ENCODE results near the gene HTT.

HTT gene

DNA sequence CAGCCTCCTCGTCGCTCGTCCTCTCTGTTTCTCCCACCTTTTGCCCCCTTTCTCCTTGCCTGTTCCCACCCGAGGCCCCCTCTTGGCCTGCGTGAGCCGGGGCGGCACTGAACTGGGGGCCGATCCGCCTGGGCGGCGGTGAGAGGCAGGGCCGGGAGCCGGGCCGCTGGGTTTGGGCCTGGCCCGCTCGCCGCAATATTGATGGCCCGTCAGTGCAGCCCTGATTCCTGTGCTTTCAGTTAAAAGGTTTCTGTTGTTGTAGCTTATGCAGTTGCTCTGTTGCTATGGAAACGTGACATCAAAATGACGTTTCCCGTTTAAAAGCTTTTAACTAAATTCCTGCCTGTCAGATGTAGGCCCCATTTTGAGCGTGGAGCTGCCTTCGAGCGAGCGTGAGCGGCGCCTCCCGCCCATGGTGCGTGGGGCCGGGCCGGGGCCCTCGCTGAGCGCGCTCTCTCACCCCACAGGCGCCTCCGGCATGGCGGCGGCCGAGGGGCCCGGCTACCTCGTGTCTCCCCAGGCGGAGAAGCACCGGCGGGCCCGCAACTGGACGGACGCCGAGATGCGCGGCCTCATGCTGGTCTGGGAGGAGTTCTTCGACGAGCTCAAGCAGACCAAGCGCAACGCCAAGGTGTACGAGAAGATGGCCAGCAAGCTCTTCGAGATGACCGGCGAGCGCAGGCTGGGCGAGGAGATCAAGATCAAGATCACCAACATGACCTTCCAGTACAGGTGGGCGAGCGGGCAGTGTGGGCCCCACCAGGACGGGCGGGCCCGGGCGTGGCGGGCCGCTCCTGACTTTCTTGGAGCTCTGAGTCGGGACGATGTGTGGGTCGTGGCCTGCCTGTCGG, 174.6 kb downstream of the HTT start, which contains the start of gene MSANTD1:
MSANTD1 (plus strand) TSS at position 349 of the 851 bp plus-strand sequence; CDS start at position 413, 64 bp downstream.
- DNase-seq (ENCODE audit: low read depth) = no peak

DNA sequence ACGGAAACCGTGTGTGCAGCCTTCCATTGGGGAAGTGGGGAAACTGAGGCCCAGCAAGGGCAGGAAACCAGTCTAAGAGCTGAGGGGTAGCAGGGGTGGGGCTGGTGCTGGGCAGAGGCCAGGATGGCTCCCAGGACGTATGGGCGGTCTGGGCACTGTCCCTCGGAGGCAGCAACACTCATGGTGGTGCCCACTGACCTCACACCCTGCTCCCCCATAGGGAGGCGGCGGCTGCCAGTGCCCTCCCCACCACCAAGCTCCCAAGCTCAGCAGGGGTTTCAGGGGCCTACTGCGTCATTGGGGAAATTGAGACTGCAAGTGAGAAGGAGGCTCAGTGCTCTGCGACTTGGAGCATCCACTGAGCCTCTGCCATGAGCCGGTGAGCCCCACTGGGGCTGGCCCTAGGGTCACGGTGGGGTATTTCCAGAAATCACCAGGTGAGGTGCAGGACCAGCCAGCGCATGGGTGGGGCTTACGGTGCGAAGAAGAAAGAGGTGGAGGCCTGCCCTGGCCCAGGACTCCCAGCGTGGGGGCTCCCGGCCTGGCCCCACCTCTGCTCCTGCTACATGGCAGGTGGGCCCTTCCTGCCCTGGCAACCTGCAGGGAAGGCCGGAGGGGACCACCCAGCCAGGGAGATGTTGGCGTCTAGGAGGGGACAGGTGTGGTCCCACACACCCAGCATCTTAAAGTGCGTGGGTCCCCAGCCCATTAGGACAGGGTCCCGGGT, 175.4 kb downstream of the HTT start:
- DNase-seq (ENCODE audit: low read depth) = no peak

DNA sequence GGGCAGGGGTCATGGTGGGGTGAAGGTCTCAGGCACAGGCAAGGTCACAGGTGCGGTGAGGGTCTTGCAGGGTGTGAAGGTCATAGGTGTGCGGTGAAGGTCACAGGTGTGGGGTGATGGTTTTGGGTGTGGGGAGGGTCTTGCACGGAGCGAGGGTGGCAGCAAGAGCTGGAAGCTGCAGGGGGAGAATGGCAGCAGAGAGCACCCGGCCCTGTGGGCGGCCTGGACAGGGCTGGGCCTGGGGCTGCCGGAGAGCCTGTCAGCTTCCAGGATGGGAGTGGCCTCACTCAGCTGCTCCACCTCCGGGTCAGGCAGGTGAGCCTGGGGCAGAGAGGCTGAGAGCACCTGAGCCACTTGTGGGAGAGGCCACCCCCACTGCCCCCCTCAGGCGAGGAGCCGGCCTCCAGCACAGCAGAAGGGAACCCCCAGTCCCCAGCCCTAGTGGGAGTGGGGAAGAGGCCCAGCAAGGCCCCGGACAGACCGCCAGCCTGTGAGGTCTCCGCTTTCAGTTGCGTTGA, 176.0 kb downstream of the HTT start:
- DNase-seq (ENCODE audit: low read depth) = no peak

DNA sequence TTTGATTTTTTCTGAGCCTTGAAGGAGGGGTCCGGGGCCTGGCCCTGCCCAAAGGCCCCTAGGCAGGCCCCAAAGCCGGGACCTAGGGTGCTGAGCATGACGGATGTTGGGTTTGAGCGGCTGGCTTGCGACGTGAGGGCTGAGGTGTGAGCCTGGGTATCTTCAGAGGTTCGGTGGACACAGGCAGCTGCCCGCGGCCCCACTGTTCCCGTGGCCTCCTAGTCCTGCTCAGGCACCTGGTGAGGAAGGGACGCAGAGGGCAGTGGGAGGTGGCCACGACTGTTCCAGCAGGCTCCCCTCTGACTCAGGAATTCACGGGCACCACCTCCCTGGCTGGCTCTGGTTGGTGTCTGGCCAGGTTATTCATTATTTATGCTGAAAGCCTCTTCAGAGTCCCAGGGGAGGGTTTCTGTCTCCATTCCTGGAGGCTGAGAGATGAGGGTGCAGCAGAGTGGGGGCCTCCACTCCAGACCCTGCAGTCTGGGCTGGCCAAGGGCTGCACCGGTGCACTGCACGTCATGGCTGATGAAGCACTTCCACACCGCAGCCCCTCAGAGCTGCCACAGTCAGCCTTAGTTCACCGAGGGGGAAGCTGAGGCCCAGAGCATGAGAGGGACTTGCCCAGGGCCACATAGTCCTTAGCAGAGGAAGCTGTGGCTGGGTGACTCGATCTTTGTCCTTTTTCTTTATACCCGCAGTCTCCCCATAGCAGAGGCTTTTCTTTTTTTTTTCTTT, 176.6 kb downstream of the HTT start:
- no peak for DNase-seq (ENCODE audit: low read depth)

DNA sequence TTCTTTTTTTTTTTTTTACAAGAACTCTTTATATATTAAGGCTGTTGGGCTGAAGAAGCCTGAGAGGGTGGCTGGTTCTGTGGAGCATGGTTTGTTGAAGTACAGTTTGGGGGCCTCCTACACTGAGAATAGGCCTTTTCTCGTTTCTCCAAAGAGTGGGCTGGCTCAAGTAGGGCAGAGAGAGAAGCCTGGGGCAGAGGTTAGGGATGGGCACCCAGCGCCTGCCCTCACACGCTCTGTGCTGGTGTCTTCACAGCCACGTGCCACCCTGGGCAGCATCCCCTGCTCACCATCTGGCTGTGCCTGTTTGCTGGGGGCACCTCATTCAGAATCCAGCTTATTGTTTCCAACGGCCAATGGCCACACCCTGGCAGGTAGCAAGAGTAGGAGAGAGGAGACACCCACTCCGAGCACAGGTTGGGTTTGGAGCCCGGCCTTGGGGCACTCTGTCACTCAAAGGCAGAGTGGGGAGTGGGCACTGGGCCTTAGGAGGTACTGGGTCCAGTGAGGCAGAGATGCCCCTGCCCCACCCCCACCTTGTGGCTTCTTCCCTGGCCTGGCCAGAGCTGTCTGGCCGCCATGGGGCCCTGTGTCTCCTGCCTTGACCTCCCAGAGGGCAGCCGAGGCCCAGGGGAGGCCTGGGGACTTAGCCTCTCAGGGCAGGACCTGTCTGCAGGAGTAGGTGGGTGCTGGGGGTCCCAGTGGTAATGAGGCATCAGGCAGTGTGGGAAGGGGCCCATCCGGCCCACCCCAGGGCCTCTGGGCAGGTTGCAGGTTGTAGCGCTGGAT, 177.4 kb downstream of the HTT start:
- DNase-seq (ENCODE audit: low read depth) = no peak

GRCh38 chr4:3252480-3252828, 178.0 kb downstream of the HTT start:
- DNase-seq (ENCODE audit: low read depth) = no peak

DNA sequence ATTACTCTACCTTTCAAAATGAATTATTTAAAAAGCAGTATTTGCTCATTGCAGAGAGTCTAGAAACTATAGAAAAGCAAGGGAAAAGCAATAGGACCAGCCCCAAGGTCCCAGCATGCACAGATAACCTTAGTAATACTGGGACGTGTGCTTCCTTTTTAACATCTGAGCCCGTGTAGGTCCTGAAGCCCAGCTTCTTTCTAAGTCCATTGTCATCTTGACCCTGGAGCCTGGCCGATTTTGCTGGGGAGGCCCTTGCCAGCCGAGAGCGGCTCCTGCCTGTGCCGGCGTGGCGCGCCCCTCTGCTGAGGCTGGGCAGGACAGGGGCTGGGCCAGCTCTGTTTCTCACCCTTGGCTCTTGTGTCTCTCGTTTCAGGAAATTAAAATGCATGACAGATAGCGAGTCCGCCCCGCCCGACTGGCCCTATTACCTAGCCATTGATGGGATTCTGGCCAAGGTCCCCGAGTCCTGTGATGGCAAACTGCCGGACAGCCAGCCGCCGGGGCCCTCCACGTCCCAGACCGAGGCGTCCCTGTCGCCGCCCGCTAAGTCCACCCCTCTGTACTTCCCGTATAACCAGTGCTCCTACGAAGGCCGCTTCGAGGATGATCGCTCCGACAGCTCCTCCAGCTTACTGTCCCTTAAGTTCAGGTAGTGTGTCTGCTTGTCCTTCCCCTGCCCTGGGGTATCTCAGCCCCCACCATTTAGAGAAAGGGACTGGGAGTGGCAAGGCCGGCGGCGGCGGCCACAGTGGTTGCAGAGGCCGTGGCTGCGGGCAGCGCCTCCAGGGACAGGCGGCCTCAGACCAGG, 178.6 kb downstream of the HTT start:
- no peak for DNase-seq (ENCODE audit: low read depth)

DNA sequence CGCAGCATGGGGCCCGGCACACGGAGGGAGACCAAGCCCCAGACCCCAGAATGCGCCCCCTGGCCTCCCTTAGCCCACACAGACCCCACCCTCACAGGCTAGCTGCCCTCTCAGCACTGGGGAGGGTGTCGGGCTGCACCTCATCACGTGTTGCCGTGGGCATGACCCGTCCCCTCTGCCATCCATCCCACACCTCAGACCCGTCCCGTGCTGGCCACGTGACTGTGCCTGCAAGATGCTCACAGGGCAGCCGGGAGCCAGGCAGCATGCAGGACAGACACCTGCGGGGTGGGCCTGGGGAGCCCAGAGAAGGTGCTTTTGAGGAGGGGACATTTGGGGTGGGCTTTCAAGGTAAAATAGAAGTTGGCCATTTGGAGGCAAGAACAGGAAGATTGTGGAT, 179.3 kb downstream of the HTT start:
- no peak for DNase-seq (ENCODE audit: low read depth)

DNA sequence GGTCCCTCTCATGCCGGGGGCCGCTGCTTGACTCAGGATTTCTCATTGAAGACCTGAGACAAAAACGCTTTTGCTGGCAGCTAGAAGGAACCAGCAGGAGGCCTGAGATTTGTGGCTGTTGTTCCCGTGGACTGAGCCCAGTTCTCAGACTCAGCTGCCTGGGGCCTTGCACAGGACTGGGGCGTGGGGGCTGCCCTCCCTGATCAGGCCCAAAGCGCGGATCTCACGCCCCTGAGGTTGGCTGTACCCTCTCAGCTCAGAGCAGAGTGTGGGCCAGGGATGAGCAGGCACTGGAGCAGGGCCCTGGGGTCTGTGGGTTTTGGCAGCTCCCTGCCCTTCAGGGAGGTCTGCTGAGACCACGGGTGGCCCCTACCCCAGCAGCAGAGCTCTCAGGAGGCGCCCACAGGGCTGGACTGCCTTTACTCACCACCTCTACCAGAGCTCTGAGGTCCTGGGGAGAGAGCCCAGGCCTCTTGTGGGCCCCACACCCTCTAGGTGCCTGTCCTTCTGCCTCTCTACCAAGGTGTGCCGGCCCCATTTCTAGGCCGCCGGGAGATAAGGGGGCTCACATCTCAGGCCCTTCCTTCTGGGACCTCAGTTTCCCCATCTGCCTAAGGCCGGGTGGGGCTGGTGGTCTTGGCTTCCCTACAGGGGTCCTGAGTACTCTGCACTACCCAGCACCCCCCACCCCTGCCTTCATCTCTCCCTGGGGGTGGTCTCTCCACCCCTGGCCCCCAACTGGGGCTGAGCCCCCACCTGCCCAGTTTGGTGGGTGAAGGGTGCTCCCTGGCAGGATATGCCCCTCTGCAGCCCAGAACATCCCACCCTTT, 180.0 kb downstream of the HTT start:
- DNase-seq (ENCODE audit: low read depth) = no peak

DNA sequence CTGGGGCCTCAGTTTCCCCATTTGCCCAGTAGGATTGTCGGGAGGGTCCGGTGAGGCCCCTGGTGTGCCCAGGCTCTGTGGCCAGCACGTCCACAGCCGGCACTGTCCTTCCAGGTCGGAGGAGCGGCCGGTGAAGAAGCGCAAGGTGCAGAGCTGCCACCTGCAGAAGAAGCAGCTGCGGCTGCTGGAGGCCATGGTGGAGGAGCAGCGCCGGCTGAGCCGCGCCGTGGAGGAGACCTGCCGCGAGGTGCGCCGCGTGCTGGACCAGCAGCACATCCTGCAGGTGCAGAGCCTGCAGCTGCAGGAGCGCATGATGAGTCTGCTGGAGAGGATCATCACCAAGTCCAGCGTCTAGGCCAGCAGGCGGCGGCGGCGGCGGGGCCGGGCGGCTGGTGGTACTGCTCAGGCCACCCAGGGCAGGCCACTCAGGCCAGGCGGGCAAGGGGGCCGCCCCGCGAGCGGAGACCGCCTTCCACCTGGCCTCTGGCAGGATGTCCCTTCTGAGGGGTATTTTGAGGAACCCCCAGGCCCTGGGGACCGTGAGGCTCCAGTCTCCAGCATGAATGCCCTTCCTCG, 181.2 kb downstream of the HTT start:
- no peak for DNase-seq (ENCODE audit: low read depth)

DNA sequence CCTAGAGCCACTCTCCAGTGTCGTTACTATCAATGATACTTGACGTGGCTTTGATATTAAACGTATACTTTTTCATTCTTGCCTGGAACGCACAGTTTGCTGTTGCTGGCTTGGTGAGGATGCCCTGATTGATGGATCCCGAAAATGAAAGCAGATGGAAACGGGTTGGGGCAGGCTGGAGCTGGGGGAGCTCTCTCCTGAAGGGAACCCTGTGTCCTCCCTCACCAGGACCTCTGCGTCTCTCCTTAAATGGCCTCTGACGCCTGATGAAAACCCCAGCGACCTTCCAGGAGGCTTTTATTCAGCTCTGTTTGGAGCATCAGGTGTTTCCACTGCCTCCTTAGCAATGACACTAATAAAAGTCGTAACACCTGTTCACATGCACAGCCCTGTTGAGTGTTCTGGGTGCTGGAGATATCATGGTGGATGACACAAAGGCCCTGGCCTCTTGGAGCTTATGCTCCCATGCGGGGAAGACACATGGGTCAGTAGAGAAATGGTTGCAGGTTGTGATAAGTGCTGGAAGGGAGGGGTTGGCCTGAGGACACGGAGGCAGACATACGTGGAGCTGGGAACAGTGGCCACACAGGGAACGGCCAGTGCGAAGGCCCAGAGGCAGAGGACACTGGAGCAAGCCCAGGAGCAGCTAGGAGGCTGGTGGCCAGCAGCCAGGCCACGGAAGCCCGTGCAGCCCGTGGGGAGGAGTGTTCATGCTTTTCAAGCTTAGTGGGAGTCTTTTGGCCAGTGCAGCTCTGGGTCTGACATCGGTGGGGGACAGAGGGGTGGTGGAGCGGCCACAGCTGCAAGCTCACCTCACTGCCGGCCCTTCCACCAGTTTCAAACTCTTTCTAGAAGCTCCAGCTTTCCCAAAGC, 182.0 kb downstream of the HTT start:
- no peak for DNase-seq (ENCODE audit: low read depth)

DNA sequence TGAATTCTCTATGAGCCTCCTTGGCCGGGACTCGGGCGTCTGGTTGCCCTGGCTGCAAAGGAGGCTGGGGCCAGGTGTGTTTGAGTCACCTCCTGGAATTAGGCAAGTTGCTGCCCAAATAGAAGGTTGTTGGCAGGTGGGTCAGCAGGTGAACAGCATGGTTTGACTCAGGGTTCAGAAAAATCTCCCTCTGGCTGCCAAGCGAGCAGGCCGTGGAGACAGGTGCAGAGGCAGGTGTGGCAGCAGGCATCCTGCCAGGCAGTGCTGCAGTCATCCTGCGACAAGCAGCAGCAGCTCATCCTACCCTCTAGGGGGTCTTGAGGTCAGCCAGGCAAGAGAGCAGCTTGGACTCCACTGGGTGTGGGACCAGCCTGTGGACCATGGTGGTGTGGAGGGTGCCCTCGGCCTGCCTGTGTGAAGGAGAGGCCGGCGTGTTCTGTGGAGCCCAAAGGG, 182.6 kb downstream of the HTT start:
- DNase-seq (ENCODE audit: low read depth) = no peak

DNA sequence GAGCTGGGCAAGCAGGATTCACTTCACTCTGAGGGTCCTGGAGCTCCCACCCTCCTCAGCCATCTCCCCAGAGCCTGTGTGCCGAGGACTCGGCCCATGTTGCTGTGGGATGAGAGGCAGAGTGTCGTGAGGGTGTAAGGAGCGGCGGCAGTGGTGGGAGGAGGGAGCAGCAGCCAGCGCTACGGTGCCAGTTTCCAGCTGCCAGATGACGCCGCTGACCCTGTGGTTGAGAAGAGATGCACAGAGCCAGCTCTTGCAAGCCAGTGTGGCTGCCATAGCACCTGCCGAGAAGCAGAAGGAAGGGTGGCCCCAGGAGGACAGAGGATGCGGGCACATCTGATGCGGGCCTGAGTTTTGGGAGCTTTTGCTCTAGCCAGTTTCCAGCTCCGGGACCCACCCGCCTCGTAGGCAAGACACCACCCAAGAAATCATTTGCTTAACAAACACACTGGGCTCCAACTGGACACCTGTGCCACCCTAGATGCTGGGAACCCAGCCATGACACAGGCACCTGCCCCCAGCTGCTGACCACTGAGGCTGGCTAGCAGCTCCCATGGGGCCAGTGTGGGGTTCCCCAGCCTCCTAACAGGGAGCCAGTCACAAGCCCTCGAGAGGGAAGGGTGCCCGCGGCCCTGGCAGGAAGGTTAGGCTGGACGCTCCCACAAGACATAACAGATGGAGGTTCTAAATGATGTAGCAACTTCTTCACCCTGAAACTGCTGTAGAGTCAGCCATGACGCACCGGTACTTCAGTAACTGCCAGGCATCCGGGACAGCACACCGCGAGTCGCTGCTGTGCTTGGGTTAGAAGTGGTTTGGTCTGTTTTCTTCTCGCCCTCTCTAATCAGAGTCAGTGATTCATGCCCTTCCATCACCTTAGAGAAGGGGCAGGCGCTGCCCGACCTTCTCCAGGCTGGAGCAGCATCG, 183.3 kb downstream of the HTT start:
- no peak for DNase-seq (ENCODE audit: low read depth)

DNA sequence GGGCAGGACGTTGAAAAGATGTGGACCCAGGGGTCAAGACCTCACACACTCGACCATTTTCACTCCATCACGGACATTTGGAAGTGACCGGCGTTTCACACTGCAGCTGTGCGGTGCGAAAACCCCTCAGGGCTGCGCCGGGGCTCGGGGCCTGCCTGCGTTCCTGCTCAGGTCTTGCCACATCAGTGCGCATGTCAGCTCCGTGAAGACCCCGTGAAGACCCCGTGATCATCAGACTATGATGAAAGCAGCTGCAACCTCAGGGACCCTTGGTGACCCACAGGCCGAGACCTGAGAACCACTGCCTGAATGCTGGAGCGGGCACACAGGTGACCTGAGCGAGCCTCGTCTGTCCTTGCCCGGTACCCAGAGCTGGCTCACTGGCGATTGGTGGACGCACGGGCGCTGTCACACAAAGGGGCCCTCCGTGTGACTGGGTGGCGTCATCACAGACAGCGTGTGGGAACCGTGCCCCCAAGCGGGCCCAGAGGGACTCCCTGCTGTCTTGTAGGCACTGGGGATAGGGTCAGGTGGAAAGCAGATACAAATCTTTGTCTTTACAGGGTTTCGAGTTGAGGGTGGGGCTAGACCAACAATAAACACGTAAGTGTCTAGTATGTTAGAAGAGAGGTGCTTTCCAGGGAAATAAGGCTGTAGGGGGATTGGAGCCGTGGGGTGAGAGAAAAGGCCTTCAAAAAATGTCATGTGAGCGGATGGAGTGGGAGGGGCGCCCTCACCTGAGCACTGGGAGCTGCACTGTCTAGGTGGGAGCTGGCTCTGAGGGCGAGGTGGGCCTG, 187.1 kb downstream of the HTT start:
- no peak for DNase-seq (ENCODE audit: low read depth)

DNA sequence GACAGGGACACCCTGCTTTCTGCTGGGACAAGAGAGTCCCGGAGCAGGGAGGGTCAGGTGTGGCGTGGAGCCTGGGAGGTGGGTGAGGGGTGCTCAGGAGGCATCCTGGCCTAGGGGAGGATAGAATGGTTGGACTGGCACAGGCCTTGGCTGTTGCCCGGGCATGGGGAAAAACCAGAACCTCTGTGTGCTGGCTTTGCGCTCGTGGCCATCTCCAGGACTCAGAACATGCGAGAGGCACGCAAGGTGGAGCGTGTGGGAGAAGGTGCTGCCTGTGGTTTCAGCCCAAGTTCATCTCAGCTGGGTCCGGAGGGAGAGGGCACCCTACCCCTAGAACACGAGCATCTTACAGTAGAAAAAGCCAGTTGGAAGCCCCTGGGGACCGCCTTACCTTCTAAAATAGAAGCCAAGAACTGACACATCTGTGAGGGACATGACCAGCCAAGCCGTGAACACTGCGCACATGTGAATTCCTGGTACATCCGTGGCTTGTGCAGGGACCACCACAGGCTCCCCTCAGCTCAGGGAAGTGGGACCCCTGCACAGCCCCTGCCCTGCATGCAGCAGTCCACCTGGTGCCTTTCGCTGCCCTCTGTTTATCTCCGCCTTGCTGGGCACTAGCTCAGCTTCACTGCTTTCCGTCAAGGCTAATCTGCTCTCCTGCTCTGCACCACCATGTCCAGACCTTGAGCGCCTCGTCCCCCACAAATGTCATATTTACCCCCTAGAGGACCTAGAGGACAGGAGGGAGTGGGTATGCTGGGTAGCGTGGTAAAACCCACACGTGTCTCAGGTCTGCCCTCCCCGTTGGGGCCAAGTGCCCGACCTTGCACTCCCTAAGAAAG, 187.9 kb downstream of the HTT start:
- DNase-seq (ENCODE audit: low read depth) = no peak
